ENCODE measurements around the gene ARHGEF28. TPM values are rescaled to one million over a fixed set of nuclear protein-coding genes. Genes with fewer than 3 reads are reported as not detected.

The ARHGEF28 gene
- total and polyA plus RNA-seq, 8 donors: 13.9 to 156 (median 55.7) TPM

GRCh38 chr5:73940801-73941200 is 314.8 kb downstream of the ARHGEF28 start:
- intact Hi-C loops (cut with DNase I; ENCODE audit: low total_unique reads): no loop called here
- TF ChIP-seq EP300 (IDR thresholded peaks at IDR 0.05) (no peak), POLR2AphosphoS5 (IDR thresholded peaks at IDR 0.05) (no peak), POLR2A (IDR thresholded peaks at IDR 0.05) (no peak)
- TF ChIP-seq, protein P1, sequence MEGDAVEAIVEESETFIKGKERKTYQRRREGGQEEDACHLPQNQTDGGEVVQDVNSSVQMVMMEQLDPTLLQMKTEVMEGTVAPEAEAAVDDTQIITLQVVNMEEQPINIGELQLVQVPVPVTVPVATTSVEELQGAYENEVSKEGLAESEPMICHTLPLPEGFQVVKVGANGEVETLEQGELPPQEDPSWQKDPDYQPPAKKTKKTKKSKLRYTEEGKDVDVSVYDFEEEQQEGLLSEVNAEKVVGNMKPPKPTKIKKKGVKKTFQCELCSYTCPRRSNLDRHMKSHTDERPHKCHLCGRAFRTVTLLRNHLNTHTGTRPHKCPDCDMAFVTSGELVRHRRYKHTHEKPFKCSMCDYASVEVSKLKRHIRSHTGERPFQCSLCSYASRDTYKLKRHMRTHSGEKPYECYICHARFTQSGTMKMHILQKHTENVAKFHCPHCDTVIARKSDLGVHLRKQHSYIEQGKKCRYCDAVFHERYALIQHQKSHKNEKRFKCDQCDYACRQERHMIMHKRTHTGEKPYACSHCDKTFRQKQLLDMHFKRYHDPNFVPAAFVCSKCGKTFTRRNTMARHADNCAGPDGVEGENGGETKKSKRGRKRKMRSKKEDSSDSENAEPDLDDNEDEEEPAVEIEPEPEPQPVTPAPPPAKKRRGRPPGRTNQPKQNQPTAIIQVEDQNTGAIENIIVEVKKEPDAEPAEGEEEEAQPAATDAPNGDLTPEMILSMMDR (IDR thresholded peaks at IDR 0.05): no peak
- 78 to 89% (median 86%) methylated on average over 3 of the region's 3 CpGs for WGBS, 5 donors
- no peaks in the 10 kb centered on the region for H3K27me3 ChIP-seq
- H3K4me1 ChIP-seq: no peaks in the 10 kb centered on the region
- no peak overlapping the region for H3K27ac ChIP-seq
- peaks cover 0 to 8% (median 4%) of the 10 kb centered on the region in 4 donors for H3K9me3 ChIP-seq
- H3K4me3 ChIP-seq: no peak overlapping the region
- no peak for DNase-seq
- peaks cover 0 to 13% (median 8%) of the 10 kb centered on the region in 4 donors for H3K36me3 ChIP-seq

DNA sequence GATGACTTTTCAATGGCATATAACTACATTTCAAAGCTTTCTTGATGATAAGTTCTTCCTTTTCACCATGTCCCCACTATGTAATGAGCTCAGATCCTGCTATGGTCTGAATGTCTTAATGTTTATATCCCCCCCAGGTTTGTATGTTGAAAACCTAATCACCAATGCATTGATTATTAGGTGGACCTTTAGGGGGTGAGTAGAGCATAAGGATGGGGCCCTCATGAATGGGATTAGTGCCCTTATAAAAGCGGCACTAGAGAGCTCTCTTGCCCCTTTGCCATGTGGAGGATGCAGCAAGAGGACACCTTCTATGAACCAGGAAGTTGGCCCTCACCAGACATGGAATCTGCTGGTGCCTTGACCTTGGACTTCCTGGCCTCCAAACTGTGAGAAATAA is 316.8 kb downstream of the ARHGEF28 start:
- 92 to 100% (median 95%) methylated on average over 1 of the region's 1 CpG for WGBS, 5 donors
- TF ChIP-seq, protein P1 (IDR thresholded peaks at IDR 0.05): no peak
- TF ChIP-seq EP300 (IDR thresholded peaks at IDR 0.05): no peak
- TF ChIP-seq POLR2A (IDR thresholded peaks at IDR 0.05): no peak
- no peak for TF ChIP-seq POLR2AphosphoS5 (IDR thresholded peaks at IDR 0.05)
- no peak overlapping the region for H3K27ac ChIP-seq

DNA sequence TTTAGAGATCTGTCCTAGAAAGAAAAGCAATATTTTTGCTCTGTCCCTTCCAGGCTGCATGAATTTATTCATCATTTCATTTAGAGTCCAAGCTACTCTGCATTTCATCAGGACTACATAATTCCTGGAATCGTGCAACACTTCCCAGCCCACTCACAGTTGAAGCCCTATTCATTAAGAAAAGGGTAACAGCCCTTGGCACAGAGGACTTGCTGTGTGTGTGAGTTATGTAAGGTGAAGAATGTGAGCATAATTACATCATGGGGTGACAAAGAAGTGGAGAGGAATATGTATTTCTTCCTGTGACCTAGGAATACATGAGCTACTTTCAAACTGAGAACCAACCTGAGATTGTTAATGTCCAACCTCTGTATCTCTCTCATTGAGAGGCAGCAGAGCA is 317.4 kb downstream of the ARHGEF28 start:
- 47 to 98% (median 83%) methylated on average over 1 of the region's 1 CpG for WGBS, 5 donors
- intact Hi-C loops (cut with DNase I; ENCODE audit: low total_unique reads): no loop called here

More for the DNA sequence above, 316.8 kb downstream of the ARHGEF28 start:
- H3K9me3 ChIP-seq: peaks cover 0 to 8% (median 4%) of the 10 kb centered on the region in 4 donors
- H3K4me1 ChIP-seq: peaks cover 0 to 4% (median 0%) of the 10 kb centered on the region in 4 donors
- H3K36me3 ChIP-seq: peaks cover 0 to 13% (median 8%) of the 10 kb centered on the region in 4 donors
- no peaks in the 10 kb centered on the region for H3K27me3 ChIP-seq
- intact Hi-C loops (cut with DNase I; ENCODE audit: low total_unique reads): no loop called here
- no peak for DNase-seq
- no peak overlapping the region for H3K4me3 ChIP-seq

GRCh38 chr5:73944581-73944980 is 318.6 kb downstream of the ARHGEF28 start:
- Histone ChIP-seq H3K4me1 (peaks cover 0 to 4% (median 0%) of the 10 kb centered on the region in 4 donors), H3K27me3 (no peaks in the 10 kb centered on the region), H3K4me3 (no peak overlapping the region), H3K36me3 (peaks cover 0 to 13% (median 8%) of the 10 kb centered on the region in 4 donors), H3K27ac (no peak overlapping the region), H3K9me3 (peaks cover 0 to 8% (median 4%) of the 10 kb centered on the region in 4 donors)
- intact Hi-C loops (cut with DNase I; ENCODE audit: low total_unique reads): no loop called here
- DNase-seq: no peak
- TF ChIP-seq EP300 (IDR thresholded peaks at IDR 0.05): no peak
- no peak for TF ChIP-seq POLR2A (IDR thresholded peaks at IDR 0.05)
- TF ChIP-seq, protein P1 (IDR thresholded peaks at IDR 0.05): no peak
- TF ChIP-seq POLR2AphosphoS5 (IDR thresholded peaks at IDR 0.05): no peak
- WGBS, 5 donors: 26 to 84% (median 75%) methylated on average over 1 of the region's 1 CpG

More for the DNA sequence above, 317.4 kb downstream of the ARHGEF28 start:
- Histone ChIP-seq H3K4me3 (no peak overlapping the region), H3K9me3 (peaks cover 0 to 8% (median 4%) of the 10 kb centered on the region in 4 donors), H3K27ac (no peak overlapping the region), H3K4me1 (peaks cover 0 to 4% (median 0%) of the 10 kb centered on the region in 4 donors), H3K27me3 (no peaks in the 10 kb centered on the region), H3K36me3 (peaks cover 0 to 13% (median 8%) of the 10 kb centered on the region in 4 donors)
- DNase-seq: no peak
- TF ChIP-seq POLR2A (IDR thresholded peaks at IDR 0.05) (no peak), POLR2AphosphoS5 (IDR thresholded peaks at IDR 0.05) (no peak), EP300 (IDR thresholded peaks at IDR 0.05) (no peak)
- TF ChIP-seq, protein P1 (IDR thresholded peaks at IDR 0.05): no peak
